ENCODE data around the gene DCXR. TPM values are rescaled to one million over a fixed set of nuclear protein-coding genes. Genes with fewer than 3 reads are reported as not detected.

Gene DCXR
- total and polyA plus RNA-seq, 2 of the 13 experiments (the other 11 are each of a cell fraction or from before 2014, with no cell fraction given) = 287 to 311 TPM

- peak; percentile 55; the same call in 1 of the 2 replicates for TF ChIP-seq ZNF646 (CRISPR knock-in tag; IDR thresholded peaks at IDR 0.05)
- no peak for TF ChIP-seq NONO (IDR thresholded peaks at IDR 0.05)
- peak; percentile 79 for TF ChIP-seq NONO (CRISPR knock-in tag; conservative IDR thresholded peaks at IDR 0.05)
- 0 out of 2 replicates have a peak, but pooled peaks have one; percentile 36 for TF ChIP-seq ZNF589 (CRISPR knock-in tag; conservative IDR thresholded peaks at IDR 0.05)
- 0 out of 2 replicates have a peak, but pooled peaks have one; percentile 11 for TF ChIP-seq RXRA (CRISPR knock-in tag; IDR thresholded peaks at IDR 0.05)
- TF ChIP-seq NCOA5 (CRISPR knock-in tag; IDR thresholded peaks at IDR 0.05) = no peak
- TF ChIP-seq POLR2G (IDR thresholded peaks at IDR 0.05; ENCODE audit: low read depth, low read length) = peak; percentile 71
- TF ChIP-seq CTCF (CRISPR knock-in tag; IDR thresholded peaks at IDR 0.05) = 0 out of 2 replicates have a peak, but pooled peaks have one; percentile 1
- peak; percentile 99 for TF ChIP-seq AGO2 (optimal IDR thresholded peaks at IDR 0.05; ENCODE audit: low read depth, low read length)
- TF ChIP-seq TGIF2 (CRISPR knock-in tag; IDR thresholded peaks at IDR 0.05) = 0 out of 2 replicates have a peak, but pooled peaks have one; percentile 27
- 0 out of 2 replicates have a peak, but pooled peaks have one; percentile 28 for TF ChIP-seq SKIL (CRISPR knock-in tag; IDR thresholded peaks at IDR 0.05; ENCODE audit: borderline replicate concordance)
- TF ChIP-seq ZNF431 (CRISPR knock-in tag; IDR thresholded peaks at IDR 0.05; ENCODE audit: borderline replicate concordance, low read depth) = no peak
- TF ChIP-seq SSRP1 (CRISPR knock-in tag; IDR thresholded peaks at IDR 0.05) = peak; percentile 89
- no peak for TF ChIP-seq SATB2 (CRISPR knock-in tag; IDR thresholded peaks at IDR 0.05)
- TF ChIP-seq POLR2AphosphoS5 (IDR thresholded peaks at IDR 0.05; ENCODE audit: low read depth, low read length) = peak; percentile 59
- 0 out of 2 replicates have a peak, but pooled peaks have one; percentile 39 for TF ChIP-seq HOXA7 (CRISPR knock-in tag; IDR thresholded peaks at IDR 0.05)
- TF ChIP-seq PCBP2 (optimal IDR thresholded peaks at IDR 0.05; ENCODE audit: low read depth, low read length, poor library complexity, severe bottlenecking) = no peak
- 0 out of 2 replicates have a peak, but pooled peaks have one; percentile 52 for TF ChIP-seq ZNF552 (CRISPR knock-in tag; IDR thresholded peaks at IDR 0.05; ENCODE audit: borderline replicate concordance)
- peak; percentile 77 for TF ChIP-seq RBFOX2 (IDR thresholded peaks at IDR 0.05; ENCODE audit: low read depth, low read length)
Observed at GRCh38 chr17:82005701-82006348, 31.7 kb downstream of the DCXR start (continued).
